B cell (primary cell): ENCODE results near the gene RNF8.

Experiments
- CTCF ChIP-seq: fragments of 200-600 bp; IDR thresholded peaks from one replicate; pipeline ENCODE4 v1.8.0; 2022; ENCODE audit warnings: antibody characterized with exemption, mild to moderate bottlenecking
- EZH2 ChIP-seq: IDR thresholded peaks from 2 replicates; pipeline ENCODE4 v1.6.1; 2012; ENCODE audit warnings: borderline replicate concordance, low read depth, mild to moderate bottlenecking, moderate library complexity, low read length; ENCODE audit not compliant: insufficient read depth, poor library complexity, severe bottlenecking

- TF ChIP-seq CTCF (no peak), EZH2 (no peak)
These were observed 10.5 kb upstream of the RNF8 start for GRCh38 chr6:37343248-37343647.
